Vagina (tissue), 2 donors: Measurements from ENCODE around the gene CSK. TPM values are rescaled to one million over a fixed set of nuclear protein-coding genes. Genes with fewer than 3 reads are reported as not detected.

Experiments used
- DNase-seq, 2 donors: peaks; one replicate each; pipeline ENCODE4 v3.0.0-alpha.2; 2017; ENCODE audit errors: extremely low spot score in 2 of 2
- H3K27ac ChIP-seq: fragments of 200-600 bp; sonication (generic); one replicate; pipeline ENCODE4 v1.5.1; 2019
- H3K27me3 ChIP-seq: fragments of 200-600 bp; sonication (generic); one replicate; pipeline ENCODE4 v1.5.1; 2019
- H3K36me3 ChIP-seq, 2 donors: fragments of 200-600 bp; sonication (generic); one replicate each; pipeline ENCODE4 v1.5.1; 2017 to 2019
- H3K4me1 ChIP-seq: fragments of 200-600 bp; sonication (generic); one replicate; pipeline ENCODE4 v1.5.1; 2019
- H3K4me3 ChIP-seq, 2 donors: fragments of 200-600 bp; sonication (generic); 1 replicate in 1 of 2; 2 replicates in 1 of 2; pipeline ENCODE4 v1.5.1; 2016 to 2019
- H3K9me3 ChIP-seq: fragments of 200-600 bp; sonication (generic); one replicate; pipeline ENCODE4 v1.5.1; 2019
- POLR2A ChIP-seq, 2 donors: fragments of 450-650 bp; IDR thresholded peaks; one replicate each; pipeline ENCODE4 v1.6.1; 2017; ENCODE audit warnings: antibody characterized with exemption in 2 of 2, mild to moderate bottlenecking in 2 of 2, moderate library complexity in 2 of 2
- POLR2AphosphoS5 ChIP-seq, 2 donors: sonication (generic); formaldehyde crosslinking; IDR thresholded peaks; one replicate each; pipeline ENCODE4 v1.9.0; 2017; ENCODE audit warnings: antibody characterized with exemption in 2 of 2, mild to moderate bottlenecking in 2 of 2, low read depth in 1 of 2; ENCODE audit not compliant: insufficient read depth in 1 of 2
- intact Hi-C: fragments of 100-400 bp; cut with DNase I; formaldehyde crosslinking; loops from one replicate; pipeline ENCODE4 v1.15.1; 2023
- total RNA-seq: library from RNA; depleted of rRNA; stranded (reverse); fragments of >200 nt; gene quantifications from one replicate; pipeline ENCODE4 v1.2.3, GENCODE V29; 2016
- TF ChIP-seq, protein P1 (sequence below), 3 experiments: fragments of 450-650 bp in 2 of 3; fragments of 200-600 bp in 1 of 3; sonication (generic) in 1 of 3; IDR thresholded peaks; one replicate each; pipeline ENCODE4 v1.5.1; 2017 to 2019; ENCODE audit warnings: antibody characterized with exemption in 3 of 3, mild to moderate bottlenecking in 2 of 3, moderate library complexity in 2 of 3

The CSK gene
- total RNA-seq, 1 donor from 2014 or later = 26.3 TPM

DNA sequence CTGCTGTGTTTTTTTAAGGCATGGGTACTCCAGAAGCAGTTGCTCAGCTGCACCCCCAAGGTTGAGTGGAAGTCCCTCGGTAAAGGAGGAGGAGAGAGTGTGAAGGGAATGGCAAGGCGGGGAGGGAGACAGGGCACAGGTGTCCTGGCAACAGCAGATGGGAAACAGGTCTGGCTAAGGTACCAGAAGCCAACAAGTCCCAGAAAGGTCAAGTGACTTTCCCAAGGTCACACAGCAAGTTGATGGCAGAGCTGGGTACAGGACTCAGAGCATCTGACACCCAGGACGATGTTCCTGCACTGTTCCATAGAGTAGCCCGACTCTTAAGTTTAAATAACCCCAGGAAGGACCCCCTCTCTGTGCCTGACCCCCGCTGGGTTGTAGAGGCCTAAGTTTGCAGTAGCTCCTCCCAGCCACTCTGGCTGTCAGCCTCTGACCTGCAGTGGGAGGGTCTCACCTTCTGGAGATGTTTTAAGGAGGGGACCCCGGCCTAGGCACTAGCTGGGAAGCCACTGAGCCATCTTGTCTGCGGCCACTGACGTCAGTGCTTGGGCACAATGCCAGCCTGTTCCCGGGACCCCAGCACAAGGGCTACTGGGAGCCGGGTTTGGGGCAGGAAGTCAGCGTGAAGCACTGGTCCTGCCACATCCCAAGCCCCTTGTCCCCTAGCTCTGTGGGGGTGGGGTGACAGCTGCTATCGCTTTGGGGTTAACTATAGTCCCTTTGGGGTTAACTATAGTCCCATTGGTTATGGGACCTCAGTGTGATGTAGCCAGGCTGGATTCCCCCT is 10.5 kb downstream of the CSK start:
- no peaks in the 10 kb centered on the region for H3K9me3 ChIP-seq
- no peaks in the 10 kb centered on the region for H3K36me3 ChIP-seq
- intact Hi-C loops = no loop called here
- H3K4me1 ChIP-seq = peaks cover 81% of the 10 kb centered on the region
- H3K4me3 ChIP-seq = no peak overlapping the region
- H3K27me3 ChIP-seq = no peaks in the 10 kb centered on the region
- TF ChIP-seq, protein P1, sequence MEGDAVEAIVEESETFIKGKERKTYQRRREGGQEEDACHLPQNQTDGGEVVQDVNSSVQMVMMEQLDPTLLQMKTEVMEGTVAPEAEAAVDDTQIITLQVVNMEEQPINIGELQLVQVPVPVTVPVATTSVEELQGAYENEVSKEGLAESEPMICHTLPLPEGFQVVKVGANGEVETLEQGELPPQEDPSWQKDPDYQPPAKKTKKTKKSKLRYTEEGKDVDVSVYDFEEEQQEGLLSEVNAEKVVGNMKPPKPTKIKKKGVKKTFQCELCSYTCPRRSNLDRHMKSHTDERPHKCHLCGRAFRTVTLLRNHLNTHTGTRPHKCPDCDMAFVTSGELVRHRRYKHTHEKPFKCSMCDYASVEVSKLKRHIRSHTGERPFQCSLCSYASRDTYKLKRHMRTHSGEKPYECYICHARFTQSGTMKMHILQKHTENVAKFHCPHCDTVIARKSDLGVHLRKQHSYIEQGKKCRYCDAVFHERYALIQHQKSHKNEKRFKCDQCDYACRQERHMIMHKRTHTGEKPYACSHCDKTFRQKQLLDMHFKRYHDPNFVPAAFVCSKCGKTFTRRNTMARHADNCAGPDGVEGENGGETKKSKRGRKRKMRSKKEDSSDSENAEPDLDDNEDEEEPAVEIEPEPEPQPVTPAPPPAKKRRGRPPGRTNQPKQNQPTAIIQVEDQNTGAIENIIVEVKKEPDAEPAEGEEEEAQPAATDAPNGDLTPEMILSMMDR (IDR thresholded peaks at IDR 0.05) = no peak
- no peak for TF ChIP-seq POLR2A (IDR thresholded peaks at IDR 0.05)
- no peak for TF ChIP-seq POLR2AphosphoS5 (IDR thresholded peaks at IDR 0.05; ENCODE audit: insufficient read depth in 1 of 2, low read depth in 1 of 2)
- no peak for DNase-seq
- H3K27ac ChIP-seq = peak overlapping the region; percentile 51

DNA sequence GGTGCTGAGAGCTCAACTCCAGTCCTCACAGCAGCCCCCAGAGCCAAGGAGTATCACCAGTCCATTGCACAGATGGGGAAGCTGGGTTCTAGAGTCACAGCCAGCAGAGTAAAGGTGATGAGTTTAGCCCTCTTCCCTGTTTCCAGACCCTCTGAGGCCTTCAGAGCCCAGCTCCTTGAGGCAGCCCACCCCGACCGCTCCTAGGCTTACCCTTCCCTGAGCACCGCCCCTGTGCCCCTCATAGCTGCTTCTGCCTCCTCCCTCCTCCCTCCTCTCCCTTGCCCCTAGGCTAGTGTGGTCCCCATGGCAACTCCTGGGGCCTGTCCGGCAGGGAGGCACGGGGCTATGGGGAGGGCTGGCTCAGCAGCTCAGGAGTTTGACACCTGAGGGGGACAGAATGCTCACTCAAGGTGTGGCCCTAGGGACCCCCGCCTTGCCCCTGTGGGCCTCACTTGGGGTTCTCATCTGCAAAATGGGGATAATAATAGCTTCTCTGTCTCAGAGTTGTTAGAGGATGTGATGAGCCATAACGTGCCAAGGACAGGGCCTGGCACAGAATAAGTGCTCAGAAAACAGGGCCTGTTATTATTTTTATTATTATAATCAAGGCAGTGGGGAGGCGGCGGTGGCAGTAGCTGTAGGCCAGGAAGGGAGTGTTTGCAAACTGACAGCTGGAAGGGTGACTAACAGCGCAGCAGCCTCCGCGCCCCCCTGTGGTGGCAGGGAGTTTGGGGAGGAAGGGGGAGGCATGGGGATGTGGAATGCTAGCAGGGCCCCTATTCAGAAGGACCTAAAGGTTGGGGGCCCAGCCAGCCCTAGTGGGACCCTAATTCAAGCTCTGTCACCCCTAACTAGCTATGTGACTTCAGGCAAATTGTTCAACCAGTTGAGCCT is 11.5 kb downstream of the CSK start:
- Histone ChIP-seq H3K9me3 (no peaks in the 10 kb centered on the region), H3K27ac (peak overlapping the region; percentile 51), H3K36me3 (no peaks in the 10 kb centered on the region), H3K27me3 (no peaks in the 10 kb centered on the region), H3K4me3 (no peak overlapping the region), H3K4me1 (peaks cover 74% of the 10 kb centered on the region)
- TF ChIP-seq POLR2A (IDR thresholded peaks at IDR 0.05) = no peak
- TF ChIP-seq POLR2AphosphoS5 (IDR thresholded peaks at IDR 0.05; ENCODE audit: insufficient read depth in 1 of 2, low read depth in 1 of 2) = no peak
- intact Hi-C loops = no loop called here
- DNase-seq = no peak

DNA sequence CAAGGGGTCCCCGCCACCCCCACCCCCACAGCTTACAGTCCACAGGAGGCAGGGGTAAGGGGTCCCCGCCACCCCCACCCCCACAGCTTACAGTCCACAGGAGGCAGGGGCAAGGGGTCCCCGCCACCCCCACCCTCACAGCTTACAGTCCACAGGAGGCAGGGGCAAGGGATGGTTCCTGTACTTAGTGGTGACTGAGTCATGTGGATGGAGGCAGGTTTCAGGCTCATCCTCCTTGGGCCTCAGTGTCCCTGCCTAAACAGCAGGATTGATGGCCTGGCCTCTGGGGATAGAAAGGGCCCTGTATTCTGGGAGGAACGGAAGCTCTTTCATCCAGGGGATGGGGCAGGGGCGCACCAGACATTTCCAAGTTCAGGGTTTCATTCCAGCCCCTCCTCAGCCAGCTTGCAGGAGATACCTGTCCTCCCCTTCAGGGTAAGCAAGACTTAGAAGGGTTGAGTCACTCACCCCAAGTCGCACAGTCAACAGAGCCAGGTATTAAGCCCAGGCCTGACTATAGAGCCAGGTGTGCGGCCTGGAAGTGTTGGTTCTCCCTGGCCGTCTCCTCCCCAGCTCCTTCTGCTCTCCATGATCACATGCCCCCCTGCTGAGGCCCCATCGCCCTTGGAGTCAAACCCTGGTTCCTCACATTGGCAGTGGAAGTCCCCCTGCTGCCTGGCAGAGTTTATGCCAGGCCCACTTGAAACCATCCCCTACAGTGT is 12.5 kb downstream of the CSK start:
- intact Hi-C loops = no loop called here
- TF ChIP-seq POLR2A (IDR thresholded peaks at IDR 0.05) (no peak), POLR2AphosphoS5 (IDR thresholded peaks at IDR 0.05; ENCODE audit: insufficient read depth in 1 of 2, low read depth in 1 of 2) (no peak)
- TF ChIP-seq, protein P1 (IDR thresholded peaks at IDR 0.05) = no peak
- DNase-seq = no peak
- no peak overlapping the region for H3K4me3 ChIP-seq
- peaks cover 0 to 6% of the 10 kb centered on the region in 2 donors for H3K36me3 ChIP-seq
- H3K9me3 ChIP-seq = no peaks in the 10 kb centered on the region
- no peaks in the 10 kb centered on the region for H3K27me3 ChIP-seq
- peak overlapping the region; percentile 4 for H3K27ac ChIP-seq
- peaks cover 74% of the 10 kb centered on the region for H3K4me1 ChIP-seq

DNA sequence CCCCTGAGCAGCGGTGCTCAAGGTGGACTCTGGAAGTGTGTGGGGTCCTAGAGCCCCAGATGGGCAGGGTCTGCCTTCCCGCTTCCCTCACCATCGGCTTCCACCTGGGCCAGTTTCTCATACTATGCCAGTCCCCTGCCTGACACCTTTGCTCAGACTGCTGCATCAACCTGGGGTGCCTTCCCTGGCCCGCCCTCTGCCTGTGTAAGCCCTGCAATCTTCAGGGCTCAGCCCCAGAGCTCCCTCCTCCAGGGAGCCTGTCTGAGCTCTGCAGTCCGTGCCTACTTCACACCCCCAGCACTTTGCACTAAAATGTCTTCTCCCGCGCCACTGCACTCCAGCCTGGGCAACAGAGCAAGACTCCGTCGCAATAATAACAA is 13.1 kb downstream of the CSK start:
- H3K4me3 ChIP-seq = no peak overlapping the region
- no peaks in the 10 kb centered on the region for H3K27me3 ChIP-seq
- H3K4me1 ChIP-seq = peaks cover 74% of the 10 kb centered on the region
- no peak for DNase-seq
- TF ChIP-seq POLR2A (IDR thresholded peaks at IDR 0.05) = no peak
- TF ChIP-seq, protein P1 (IDR thresholded peaks at IDR 0.05) = no peak
- TF ChIP-seq POLR2AphosphoS5 (IDR thresholded peaks at IDR 0.05; ENCODE audit: insufficient read depth in 1 of 2, low read depth in 1 of 2) = no peak
- H3K36me3 ChIP-seq = peaks cover 0 to 10% of the 10 kb centered on the region in 2 donors
- intact Hi-C loops = no loop called here
- no peaks in the 10 kb centered on the region for H3K9me3 ChIP-seq
- H3K27ac ChIP-seq = peak overlapping the region; percentile 4

DNA sequence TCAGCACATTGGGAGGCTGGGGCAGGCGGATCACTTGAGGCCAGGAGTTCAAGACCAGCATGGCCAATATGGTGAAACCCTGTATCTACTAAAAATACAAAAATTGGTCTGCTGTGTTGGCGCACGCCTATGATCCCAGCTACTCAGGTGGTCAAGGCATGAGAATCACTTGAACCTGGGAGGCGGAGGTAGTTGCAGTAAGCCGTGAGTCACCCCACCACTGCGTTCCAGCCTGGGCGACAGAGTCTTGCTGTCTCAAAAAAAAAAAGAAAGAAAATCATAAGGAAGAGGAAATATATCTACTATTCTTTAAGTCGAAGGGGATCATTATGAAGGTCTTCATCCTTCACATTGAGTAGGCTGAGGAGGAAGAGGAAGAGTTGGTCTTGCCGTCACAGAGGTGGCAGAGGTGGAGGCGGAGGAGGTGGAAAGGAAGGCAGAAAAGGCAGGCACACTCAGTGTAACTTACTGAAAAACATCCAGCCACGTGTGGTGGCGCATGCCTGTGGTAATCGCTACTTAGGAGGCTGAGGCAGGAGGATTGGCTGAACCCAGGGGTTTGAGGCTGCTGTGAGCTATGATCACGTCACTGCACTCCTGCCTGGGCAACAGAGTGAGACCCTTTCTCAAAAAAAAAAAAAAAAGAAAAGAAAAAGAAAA is 14.2 kb downstream of the CSK start:
- H3K4me1 ChIP-seq = peaks cover 68% of the 10 kb centered on the region
- no peak for TF ChIP-seq POLR2AphosphoS5 (IDR thresholded peaks at IDR 0.05; ENCODE audit: insufficient read depth in 1 of 2, low read depth in 1 of 2)
- TF ChIP-seq, protein P1 (IDR thresholded peaks at IDR 0.05) = no peak
- TF ChIP-seq POLR2A (IDR thresholded peaks at IDR 0.05) = no peak
- DNase-seq = no peak
- peaks cover 0 to 18% of the 10 kb centered on the region in 2 donors for H3K36me3 ChIP-seq
- H3K4me3 ChIP-seq = no peak overlapping the region
- no peak overlapping the region for H3K27ac ChIP-seq
- intact Hi-C loops = no loop called here
- H3K9me3 ChIP-seq = no peaks in the 10 kb centered on the region
- H3K27me3 ChIP-seq = no peaks in the 10 kb centered on the region
